GM18502 (cell line): Measurements from ENCODE around the gene PKLR.
A peak's percentile ranks its signal among the peaks of the same experiment; 100 is the strongest.
"Not testable (repeated sequence)": the region's sequence is repeated elsewhere in the genome, so short reads cannot be mapped to it uniquely, and the experiment has no call there.

Experiments used
- ATAC-seq: cut with Tn5 transposase; IDR thresholded peaks from one replicate; pipeline ENCODE4 v1.9.1; 2021; ENCODE audit warnings: mild to moderate bottlenecking; ENCODE audit not compliant: unreplicated experiment, poor library complexity

The PKLR gene

DNA sequence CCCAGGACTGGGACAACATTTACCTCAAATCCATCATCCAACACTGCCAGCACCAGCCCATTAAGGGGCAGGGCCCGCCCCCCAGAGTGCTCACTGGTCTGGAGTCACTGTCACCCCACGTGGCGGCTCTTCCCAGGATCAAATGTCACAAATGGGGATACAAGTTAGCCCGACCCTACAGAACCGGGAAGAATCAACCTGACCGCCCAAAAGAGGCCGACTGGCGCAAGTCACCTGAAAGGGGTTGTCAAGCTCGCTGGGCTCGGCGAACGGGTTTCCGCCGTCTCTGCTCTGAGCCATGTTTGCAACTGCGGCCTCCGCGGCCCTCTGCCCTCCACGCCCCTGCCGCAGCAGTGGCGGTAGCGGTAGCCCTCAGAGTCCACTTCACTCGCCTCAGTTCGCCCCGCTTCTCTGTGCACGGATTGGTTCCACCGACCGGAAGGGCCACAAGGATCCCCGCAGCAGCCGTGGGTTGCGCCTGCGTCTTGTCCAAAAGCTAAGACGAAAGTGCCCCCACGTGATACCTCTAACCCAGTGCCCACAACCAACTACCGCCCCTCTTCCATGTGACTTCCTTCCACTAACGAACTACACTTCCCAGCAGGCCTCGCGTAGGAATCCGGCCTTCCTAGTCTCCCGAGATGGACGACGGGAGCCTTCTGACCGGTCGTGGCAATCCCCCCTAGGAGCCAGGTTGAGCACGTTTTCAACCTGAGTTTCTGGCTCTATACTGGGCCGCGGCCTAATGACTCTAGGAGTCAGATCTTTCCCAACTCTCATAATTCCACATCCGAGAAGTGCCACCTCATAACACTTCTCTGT, 39.2 kb downstream of the PKLR start, which contains the start of gene SCAMP3:
TSS of gene SCAMP3 (minus strand) at position 509 of the 822 bp plus-strand sequence. CDS start at position 300, 209 bp downstream.
- ATAC-seq, result peak; percentile 88

DNA sequence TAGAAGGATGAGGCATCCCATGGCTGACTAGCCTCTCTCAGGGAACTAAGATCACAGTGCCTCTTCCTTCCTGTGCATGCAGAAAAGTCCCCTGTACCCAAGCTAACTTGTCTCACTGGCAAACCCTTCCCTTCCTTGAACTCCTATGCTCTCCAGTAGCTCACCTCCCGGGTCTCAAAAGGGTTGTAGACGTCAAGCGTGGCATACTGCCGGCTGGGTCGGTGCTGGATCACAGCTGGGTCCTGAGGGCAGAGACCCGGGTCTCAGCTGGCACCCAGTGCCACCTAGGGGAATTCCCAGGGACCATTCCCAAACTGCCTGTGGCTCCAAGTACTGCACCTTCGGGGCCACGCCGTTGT, 39.8 kb downstream of the PKLR start:
- no peak for ATAC-seq

DNA sequence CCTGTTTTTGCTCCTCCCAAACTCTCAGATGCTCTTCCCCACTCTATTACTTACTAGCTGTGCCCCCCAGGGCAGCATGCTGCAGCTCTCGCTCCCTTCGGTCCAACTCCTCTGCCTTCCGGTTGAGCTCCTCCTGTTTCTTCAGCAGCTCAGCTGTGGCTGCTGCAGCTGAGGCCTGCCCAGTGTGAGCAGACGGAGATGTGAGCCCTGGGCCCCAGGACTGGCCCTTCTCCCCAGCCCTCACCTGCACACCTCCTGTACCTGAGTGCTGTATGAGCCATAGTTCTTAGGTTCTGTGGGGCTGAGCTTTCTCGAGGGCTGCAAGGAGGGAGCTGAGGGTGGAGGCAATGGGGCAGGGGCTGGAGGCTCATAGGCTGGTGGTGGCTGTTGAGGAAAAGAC, 41.0 kb downstream of the PKLR start:
- no peak for ATAC-seq

DNA sequence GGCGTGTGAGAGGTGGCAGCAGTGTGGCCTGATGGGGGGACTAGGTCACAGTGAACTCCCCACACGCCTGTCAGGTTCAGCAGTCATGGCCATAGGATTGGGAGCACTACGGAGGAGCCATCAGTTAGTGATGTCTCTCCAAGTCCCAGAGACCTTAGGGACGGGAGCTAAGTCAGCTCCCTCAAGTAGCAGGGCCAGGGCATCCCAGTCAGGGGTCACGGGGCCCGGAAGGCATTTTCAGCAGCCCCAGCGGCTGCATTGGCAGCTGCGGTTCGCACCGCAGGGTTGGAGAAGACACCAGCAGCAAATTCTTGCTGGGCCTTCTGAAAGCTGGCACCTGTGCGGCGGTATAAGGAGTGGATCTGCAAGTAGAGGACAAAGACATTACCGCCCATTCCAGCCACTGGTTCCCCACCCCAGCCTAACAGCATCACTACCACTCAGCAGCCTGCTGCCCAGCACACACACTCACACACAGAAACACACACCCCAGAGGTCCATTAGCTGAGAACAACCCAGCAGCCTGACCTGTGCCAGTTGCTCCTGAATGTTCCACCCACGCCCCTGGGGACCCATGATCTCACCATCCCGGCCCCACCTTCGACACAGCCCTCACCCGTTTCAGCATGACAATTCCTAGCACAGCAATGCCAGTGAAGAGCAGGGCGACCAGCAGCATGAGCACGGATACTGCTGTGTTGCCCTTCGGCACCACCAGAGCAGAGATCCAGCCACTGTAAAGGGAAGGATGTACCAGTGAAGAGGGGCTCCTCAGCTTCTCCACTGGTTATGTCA, 45.0 kb downstream of the PKLR start:
- no peak for ATAC-seq

DNA sequence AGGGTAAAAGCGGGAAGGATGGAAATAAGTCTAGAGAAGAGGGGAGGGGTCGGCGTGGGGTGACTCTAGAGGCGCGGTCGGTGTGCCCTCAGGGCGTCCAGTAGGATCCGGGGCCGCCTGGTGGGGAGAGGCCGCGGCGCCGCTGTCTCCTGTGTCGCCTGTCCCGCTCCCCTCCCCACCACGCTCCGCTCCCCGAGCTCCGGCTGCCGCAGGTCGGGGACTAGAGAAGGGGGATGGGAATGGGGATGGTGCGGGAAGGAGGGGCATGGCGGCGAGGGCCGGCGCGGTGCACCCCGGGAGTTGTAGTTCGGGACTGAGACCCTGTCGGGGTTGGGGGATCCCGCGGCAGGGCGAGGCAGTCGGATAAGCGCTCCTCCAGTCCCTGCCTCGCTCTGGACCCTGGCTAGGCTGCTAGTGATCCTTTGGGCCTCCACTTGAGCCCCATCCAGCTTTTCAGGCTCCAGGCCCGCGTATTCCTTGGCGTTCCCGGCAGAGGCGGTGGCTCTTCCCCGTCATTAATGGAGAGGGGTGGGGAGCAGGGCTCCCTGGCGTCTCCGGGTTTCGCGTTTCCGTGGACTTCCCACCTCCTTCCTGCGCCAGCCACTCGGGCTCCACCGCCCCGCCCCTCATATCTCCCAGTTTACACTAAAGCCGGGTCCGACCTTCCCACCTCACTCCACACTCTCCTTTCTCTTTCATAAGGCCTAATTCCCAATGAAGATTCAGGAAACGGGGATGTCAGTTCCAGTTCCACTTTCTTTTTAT, 45.8 kb downstream of the PKLR start, which contains the start of gene ENTREP3:
TSS of gene ENTREP3 (minus strand) at position 241 of the 765 bp plus-strand sequence. CDS start 606 bp downstream, outside the sequence.
- peak; percentile 55 for ATAC-seq

DNA sequence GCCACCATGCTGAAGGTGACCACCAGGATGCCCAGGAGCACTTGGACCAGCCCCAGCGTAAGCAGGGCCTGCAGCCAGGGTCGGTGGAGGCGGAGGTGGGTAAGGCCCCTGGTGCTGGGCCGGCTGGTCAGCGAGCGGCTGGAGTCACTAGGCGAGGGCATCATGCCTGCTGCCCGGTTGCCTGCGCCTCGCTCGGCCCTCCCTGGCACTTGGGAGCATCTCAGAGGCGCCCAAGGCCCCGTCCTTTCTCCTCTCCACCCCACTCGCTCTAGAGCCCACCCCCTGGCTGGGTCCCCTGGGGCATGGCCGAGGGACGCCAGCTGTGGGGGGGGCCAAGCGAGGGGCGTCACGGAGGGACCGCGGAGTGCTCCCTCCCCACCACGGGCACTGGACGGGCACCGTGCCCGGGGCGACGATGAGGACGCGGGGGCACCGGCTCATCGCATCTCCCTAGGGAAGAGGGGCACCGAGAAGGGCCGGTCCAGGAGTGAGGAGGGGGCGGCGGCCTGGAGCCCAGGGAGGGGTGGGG, 46.5 kb downstream of the PKLR start:
- ATAC-seq, result no peak

DNA sequence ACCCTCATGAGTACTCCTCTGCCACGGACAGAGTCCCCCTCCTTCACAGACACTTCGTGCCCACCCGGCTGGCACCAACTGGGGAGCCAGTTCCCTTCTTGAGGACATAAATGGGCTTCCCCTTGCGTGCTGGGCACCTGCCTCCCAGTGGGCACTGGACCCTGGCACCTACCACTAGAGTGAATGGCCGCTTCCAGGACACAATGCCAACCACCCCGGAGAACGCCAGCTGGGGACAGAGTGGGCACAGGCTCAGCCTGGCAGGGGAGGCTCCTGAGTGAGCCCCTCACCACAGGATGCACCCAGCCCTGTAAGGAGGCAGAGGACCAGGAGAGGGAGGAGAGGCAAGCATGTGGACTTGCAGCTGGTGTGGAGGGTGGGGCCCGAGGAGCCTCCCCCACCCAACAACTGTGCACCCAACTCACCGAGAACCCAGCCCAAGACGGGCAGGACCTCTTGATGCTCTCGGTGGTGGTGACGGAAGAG, 47.0 kb downstream of the PKLR start:
- ATAC-seq, result no peak

DNA sequence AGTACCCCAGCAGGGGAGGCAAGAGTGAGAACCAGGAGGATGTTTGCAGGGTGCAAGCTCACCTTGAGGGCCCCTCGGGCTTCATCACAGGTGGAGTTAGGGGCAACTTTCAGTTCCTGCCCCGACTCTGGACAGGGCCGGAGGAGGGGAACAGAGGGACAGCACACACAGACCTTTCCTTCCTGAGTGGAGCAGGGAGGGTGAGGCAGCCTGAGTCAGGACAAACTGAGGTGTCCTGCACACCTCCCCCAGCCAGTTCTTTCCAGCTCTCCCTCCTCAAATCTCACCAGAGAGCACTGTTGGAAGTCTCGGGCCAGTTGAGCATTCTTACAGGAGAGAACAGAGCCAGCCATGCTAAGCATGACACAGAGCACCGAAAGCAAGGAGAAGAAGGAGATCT, 47.4 kb downstream of the PKLR start:
- no peak for ATAC-seq

DNA sequence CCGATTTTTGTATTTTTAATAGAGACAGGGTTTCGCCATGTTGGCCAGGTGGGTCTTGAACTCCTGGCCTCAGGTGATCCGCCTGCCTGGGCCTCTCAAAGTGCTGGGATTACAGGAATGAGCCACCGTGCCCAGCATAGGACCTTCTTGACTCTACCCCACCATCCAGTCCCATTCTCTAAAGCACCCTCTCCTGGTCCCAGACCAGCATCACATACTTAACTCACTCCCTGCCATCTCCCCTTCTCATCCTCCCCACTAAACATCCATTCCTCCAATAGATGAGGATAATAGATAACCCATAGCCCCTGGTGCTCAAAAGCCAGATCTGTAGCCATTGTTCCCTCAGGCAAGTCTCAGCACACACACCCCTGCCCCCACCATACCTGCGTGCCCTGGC, 48.0 kb downstream of the PKLR start:
- no peak for ATAC-seq

DNA sequence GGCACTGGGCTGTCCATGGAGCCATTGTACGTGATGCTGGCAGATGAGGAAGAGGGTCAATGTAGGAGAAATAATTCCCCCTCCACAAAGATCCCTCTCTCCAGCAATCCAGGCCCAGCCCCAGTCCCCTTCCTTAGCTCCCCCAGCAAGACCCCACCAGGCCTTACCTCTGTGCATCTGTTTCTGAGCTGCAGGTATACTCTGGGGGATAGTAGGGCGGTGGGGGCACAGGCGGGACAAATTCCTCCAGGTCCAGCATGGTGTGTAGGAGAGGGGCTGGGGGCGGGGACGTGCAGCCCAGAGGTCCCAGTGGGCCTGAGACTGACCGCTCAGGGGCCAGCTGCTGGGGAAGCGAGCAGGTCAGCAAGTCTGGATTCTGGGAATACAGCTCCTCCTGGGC, 49.7 kb downstream of the PKLR start:
- no peak for ATAC-seq

DNA sequence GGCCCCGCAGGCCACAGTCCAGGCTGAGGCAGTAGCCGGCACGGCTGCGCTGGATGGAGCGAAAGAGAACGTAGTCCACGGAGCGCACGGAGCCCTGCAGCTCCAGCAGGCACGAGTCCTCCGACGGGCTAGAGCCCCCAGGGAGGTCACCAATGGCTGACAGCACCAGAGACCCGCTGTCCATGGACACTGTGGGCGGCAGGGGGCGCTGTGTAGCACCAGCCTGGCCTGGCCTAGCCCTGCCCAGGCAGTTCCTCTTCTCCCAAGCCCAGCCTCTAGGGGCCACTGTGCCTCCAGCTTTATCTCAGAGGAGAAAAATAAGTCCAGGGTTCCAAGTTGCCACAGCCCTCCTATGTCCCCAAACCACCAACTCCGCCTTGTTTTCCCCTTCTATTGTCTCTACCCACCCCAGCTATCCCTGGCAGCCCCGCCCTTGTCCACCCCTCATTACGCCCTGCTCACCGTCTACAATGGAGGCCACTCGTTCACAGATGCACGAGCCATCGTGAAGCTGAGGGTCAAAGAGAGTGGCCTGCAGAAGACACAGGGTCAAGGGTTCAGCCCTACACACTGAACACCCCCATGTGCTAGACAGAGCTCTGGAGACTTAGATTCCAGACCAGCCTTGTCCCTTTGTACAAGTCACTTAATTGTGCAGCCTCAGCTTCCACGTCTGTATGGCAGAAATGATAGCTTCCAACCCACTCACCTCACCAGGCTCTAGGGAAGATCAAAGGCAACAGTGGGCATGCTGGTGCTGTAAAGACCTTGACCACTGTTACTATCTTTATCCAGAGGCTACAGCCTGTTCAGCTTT, 50.4 kb downstream of the PKLR start:
- ATAC-seq, result peak; percentile 76

DNA sequence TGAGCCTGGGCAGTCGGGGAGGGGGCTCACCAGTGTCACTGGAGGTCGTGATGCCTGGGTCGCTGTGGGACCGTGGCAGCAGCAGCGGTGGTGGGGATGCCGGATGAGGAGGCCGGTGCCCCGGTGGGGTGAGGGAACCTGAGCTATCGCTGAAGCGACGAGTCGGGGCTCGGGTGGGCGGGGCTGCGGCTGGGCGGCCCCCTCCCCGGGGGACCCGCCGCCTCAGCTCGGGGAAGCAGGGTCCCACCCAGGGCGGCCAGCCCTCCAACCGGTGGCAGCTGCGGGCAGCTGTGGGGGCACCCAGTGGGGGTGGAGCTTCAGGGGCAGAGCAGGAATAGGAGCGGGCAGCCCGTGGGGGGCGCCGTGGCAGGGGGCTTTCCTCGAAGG, 51.0 kb downstream of the PKLR start:
- ATAC-seq, result peak; percentile 22

DNA sequence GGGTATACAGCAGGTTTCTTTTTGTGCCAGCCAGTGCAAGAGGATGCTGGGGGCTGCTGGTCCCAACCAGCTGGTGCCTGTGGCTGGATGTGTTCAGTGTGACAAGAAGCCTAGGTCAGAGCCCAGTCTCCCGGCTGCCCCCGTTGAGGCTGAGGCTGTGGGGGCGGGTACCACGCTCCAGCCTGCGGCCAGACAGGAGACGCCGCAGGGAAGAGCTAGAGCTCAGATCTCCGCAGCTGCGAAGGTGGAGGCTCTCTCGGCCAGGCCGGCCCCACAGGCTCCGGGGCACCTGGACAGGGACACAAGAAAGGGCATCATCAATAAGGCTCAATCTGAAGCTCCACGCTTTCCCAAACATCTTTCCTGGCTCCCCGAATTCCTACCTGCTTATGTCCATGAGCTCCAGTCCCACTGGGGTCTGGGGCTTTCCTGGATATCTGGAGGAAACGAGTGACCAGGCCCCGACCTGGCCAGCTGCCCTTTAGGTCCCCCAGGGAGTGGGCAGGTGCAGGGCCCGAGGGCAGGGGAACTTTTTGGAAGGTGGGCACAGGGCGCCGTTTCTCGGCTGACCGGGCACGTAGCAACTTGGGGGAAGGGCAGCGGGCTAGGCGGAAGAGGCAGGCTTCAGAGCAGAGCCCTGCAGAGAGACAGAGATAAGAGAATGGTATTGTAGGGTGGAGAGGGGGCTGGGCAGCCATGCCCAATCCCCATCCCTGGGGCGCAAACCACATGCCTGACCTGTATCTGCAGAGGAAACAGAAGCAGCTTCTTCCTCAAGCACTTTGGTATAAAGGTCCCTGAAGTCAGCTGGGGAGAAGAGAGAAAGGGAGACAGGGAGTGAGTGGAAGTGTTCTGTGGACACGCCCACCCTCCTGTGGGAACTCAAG, 53.3 kb downstream of the PKLR start:
- no peak for ATAC-seq

DNA sequence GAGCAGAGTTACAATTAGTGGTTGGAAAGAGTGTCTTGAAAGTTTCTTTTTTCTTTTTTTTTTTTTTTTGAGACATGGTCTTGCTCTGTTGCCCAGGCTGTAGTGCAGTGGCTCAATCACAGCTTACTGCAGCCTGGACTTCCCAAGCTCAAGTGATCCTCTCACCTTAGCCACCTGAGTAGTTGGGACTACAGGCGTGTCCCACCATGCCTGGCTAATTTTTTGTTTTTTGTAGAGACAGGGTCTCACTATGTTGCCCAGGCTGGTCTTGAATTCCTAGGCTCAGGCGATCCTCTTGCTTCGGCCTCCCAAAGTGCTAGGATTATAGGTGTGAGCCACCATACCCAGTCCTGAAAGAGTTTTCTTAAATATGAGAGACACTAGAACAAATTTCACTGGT, 54.4 kb downstream of the PKLR start:
- not testable (repeated sequence) for ATAC-seq

DNA sequence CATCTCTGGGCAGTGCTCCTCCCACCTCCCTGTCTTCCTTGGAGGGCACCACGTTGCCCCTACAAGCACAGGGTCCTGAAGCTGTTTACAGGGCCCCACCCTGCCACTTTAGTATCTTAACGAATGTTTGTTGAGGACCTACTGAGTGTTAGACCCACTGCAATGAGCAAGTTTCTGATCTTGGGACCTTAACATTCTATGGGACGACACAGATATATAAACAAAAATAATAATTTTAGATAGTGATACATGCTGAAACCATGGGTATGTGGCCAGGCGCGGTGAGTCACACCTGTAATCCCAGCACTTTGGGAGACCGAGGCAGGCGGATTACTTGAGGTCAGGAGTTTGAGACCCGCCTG, 56.1 kb downstream of the PKLR start:
- ATAC-seq, result no peak

DNA sequence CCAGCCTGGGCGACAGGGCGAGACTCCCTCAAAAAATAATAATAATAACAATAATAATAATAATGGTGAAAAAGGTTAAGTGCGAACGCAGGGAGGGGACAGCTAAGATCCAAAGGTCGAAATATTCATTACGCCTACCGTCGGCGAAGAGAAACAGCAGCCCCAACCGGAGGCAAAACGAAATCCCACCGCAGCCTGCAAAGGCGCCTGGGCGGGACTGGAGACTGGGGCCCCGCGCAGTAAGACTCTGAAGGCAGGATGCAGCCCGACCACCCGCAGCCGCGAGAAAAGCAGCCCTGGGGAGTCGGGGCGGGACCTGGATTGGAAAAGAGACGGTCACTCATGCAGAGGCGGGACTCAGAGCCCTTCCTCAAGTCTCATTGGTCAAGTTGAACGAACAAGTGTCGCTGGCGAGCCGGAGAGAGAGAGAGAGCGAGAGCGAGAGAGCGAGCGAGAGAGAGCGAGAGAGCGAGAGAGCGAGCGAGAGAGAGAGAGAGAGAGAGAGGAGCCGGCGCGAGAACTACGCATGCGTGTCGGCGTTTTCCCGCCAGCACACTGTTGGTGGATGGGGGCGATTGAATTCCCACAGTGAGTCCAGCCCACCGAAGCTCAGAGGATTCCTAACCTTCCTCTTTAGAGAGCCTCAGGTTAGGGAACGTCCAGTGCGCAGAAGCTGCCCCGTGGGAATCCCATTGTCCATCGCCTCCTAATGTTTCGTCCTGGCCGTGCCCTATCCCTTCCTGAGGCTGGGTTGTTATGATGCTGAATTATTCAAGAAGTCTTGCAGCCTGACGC, 56.7 kb downstream of the PKLR start:
- peak; percentile 78 for ATAC-seq

DNA sequence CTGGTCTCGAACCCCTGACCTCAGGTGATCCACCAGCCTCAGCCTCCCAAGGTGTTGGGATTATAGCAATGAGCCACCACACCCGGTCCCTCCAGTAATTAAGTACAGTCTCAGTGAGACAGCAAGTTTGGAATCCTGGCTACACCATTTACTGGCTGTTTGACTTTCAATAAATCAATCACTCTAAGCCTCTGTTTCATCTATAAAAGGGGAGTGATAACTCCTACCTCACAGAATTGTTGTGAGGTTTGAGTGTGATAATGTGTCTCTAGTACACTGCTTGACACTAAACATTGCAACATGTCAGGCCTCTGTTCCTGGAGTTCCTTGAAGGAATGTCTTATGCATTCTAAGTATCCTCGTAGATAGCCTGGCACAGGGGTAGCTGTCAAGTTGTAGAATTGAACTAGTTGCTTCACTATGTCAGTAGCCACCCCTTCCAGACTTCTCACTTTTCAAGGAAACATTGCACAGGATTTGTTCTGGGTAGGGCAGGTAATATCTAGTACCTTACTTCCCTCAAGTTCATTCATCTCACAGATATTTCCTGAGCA, 58.4 kb downstream of the PKLR start:
- no peak for ATAC-seq
